Effector CD4-positive, alpha-beta T cell (primary cell): ENCODE measurements around the gene SMARCA2.

Source experiments
- DNase-seq: peaks from one replicate; pipeline ENCODE4 v3.0.0-alpha.2; 2020

Gene SMARCA2

GRCh38 chr9:2178034-2178734, 163.0 kb downstream of the SMARCA2 start:
- no peak for DNase-seq

DNA sequence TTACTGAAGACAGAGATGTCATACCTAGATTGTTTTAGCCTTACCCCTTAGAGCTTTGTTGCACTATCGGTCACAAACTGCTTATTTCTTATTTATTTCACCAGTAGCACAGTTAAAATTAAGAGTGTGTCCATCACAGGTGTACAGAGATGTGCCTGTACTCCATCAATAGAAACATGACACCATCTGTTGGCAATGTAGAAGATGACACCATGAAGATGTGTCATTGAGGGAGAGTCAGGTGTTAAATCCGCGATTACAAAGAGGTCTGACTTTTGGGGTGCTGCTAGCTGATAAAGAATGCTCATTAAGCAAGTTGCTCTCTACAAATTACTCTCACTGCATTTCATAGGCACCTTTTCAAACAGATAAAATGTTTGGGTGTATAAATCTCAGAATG, 164.4 kb downstream of the SMARCA2 start:
- DNase-seq = no peak

GRCh38 chr9:2180154-2180553, 165.0 kb downstream of the SMARCA2 start:
- no peak for DNase-seq

DNA sequence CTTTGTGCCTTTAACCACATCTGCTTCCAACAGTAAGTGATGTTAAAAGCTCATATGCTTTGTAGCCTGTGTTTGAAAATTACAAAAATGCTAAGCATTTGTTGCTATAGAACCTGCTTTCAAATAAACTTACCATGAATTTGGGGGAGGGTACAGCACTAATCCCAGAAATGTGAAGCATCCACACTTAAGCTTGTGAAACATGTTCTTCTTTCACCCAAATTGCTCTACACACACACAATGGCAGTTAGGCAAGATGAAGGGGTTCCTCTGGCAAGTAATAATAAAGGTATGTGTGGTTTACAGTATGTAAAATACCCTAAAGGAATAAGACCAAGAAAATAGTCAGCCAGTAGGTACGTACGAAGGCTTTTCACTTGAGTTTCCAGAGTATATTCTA, 165.6 kb downstream of the SMARCA2 start:
- DNase-seq = no peak

DNA sequence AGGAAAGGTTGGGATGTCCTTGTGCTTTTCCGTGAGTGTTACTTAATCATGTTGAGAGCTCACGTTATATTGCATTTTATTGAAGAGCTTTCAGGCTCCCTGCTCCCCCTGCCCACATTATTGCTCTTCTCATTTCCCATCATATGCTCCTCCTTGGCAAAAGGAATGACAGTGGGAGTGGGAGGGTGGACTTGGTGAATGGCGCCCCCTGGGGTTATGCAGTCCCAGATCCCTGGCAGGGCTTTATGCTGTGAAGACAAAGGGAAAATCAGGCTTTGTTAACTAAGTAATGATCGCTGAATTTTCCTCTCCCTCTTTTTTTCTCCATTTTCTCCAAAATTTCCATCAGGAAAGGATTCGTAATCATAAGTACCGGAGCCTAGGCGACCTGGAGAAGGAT, 166.6 kb downstream of the SMARCA2 start:
- DNase-seq = no peak

DNA sequence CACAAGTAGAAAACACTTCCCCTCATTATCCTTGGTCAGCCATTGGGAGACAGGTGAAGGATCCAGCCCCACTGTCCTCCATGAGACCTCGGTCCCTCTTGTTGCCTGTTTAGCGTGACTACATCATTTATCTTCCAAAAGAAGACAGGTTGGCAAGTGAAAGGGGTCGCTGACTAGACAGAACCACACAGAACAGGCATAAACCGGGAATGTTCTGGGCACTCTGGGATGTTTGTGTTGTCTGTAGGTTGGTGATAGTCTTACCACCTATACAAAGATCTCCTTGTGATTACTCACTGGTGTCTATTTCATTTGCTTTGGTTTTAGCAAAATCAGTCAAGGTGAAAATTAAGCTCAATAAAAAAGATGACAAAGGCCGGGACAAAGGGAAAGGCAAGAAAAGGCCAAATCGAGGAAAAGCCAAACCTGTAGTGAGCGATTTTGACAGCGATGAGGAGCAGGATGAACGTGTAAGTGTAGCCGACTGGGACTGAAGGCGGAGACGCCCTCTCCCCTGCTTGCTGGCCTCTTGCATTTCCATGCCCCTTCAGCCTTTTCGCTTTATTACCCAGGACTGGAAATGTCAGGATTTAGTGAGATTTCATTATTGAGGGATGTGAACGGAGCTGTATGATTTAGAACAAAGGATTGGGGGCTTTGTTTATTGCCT, 175.9 kb downstream of the SMARCA2 start:
- no peak for DNase-seq

DNA sequence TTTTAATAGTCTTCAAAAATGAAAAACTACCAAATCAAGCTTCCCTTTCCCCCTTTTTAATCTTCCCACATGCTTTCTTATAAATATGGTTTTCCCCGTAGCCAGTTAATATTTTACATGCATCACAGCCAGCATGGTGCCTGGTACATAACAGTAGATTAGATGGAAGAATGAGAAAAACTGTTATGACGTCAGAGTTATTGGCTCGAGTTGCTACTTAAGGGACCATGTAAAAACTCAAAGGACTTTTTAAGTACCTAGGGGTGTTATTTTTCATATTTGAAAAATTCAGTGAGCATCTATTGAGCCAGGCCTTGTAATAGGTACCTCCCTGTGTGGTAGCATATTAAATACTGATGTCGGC, 176.4 kb downstream of the SMARCA2 start:
- no peak for DNase-seq

GRCh38 chr9:2192356-2192979, 177.3 kb downstream of the SMARCA2 start:
- DNase-seq = no peak

GRCh38 chr9:2193552-2193951, 178.4 kb downstream of the SMARCA2 start:
- DNase-seq = no peak

- no peak for DNase-seq
Observed at GRCh38 chr9:2195211-2195610, 180.1 kb downstream of the SMARCA2 start.

GRCh38 chr9:2196757-2197156, 181.6 kb downstream of the SMARCA2 start:
- DNase-seq = no peak

- no peak for DNase-seq
Observed at GRCh38 chr9:2198956-2199635, 183.9 kb downstream of the SMARCA2 start.

- no peak for DNase-seq
Observed at GRCh38 chr9:2199999-2200796, 185.1 kb downstream of the SMARCA2 start.

GRCh38 chr9:2208465-2208864, 193.3 kb downstream of the SMARCA2 start:
- no peak for DNase-seq

DNA sequence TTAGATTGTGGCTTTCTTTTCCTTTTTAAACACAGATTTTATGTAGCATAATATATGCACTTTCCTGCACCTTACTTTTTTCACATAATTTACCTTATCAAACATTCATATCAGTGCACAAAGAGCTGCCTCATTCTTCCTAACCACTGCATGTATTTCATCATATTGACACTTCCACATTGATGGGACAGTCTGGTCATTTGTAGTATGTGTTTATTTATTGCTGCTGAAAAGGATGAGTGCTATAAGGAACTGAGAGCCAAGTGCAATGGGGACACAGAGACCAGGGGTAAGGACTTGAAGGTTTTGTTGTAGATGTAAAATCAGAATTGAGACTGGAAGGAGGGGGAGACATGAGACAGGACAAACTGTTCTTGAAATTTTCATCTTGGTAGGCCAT, 193.8 kb downstream of the SMARCA2 start:
- no peak for DNase-seq

GRCh38 chr9:2209400-2209799, 194.3 kb downstream of the SMARCA2 start:
- no peak for DNase-seq

GRCh38 chr9:2210201-2210600, 195.1 kb downstream of the SMARCA2 start:
- no peak for DNase-seq

- DNase-seq = no peak
Observed at GRCh38 chr9:2213830-2214468, 198.8 kb downstream of the SMARCA2 start.

GRCh38 chr9:2214707-2215106, 199.6 kb downstream of the SMARCA2 start:
- no peak for DNase-seq

DNA sequence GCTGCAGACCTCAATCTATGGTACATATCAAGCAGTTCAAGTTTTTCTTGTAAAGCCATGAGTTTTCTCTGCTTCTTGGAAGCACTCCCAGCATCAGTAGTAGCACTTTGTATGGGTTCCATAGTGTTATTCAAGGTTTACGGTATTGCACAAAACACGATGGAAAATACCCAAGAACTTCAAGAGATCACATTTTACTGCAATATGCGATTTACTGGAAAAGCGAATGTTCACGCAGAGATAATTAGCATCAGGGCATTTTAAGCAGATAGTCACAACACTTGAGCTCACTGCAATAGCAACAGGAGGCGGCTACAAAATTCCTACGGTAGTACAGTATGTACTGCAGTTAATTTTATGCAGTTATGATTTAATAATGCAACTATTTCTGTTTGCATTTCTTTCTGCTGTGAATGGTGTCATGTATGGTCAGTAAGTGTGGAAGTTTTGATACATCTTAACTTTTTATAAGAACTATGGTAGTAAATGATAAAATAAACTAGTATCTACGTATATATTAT, 200.8 kb downstream of the SMARCA2 start:
- no peak for DNase-seq

- DNase-seq = no peak
Observed at GRCh38 chr9:2216591-2216990, 201.4 kb downstream of the SMARCA2 start.

DNA sequence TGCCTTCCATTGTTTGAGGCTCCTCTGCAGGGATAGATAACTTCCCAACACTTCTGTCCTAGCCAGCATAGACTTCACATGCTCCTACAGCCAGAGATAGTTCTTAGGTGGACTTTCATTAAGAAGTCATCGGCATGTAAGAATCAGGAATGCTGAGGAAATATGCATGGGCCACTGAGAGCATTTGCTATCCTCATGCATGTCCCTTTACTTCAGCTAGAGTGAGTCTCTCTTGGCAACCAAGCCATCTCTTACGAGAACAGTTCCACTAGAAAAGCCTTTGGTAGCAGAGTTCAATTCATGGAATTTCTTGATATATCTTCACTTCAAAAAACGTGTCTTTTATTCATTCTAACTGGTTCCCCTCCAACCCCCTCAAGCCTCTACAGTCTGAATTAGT, 202.4 kb downstream of the SMARCA2 start:
- DNase-seq = no peak
